DMS53 (cell line): ENCODE data around the gene KANSL1.

Experiments used
- DNase-seq: peaks from one replicate; lab custom pipeline; 2025; lab: John Stamatoyannopoulos, UW

Gene KANSL1

DNA sequence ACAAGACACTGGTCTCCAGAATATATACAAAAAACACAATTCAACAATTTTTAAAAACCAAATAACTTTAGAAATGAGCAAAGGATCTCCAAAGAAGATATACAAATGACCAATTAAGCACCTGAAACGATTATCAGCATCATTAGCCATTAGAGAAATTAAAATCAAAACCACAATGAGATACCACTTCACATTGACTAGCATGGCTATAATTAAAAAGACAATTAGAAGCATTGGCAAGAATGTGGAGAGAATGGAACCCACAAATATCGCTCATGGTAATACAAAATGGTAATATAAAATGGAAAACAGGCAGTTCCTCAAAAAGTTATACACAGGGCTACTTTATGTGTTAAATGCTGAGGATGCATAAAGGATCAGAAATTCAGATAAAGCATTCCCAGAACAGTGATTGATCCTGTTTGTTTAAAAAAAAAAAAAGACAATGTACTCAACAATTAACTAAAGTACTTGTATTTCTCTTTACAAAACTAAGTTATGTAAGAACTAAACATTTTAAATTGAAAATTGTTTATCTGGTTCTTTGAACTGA lies 52.5 kb downstream of the KANSL1 start:
- DNase-seq: no peak

DNA sequence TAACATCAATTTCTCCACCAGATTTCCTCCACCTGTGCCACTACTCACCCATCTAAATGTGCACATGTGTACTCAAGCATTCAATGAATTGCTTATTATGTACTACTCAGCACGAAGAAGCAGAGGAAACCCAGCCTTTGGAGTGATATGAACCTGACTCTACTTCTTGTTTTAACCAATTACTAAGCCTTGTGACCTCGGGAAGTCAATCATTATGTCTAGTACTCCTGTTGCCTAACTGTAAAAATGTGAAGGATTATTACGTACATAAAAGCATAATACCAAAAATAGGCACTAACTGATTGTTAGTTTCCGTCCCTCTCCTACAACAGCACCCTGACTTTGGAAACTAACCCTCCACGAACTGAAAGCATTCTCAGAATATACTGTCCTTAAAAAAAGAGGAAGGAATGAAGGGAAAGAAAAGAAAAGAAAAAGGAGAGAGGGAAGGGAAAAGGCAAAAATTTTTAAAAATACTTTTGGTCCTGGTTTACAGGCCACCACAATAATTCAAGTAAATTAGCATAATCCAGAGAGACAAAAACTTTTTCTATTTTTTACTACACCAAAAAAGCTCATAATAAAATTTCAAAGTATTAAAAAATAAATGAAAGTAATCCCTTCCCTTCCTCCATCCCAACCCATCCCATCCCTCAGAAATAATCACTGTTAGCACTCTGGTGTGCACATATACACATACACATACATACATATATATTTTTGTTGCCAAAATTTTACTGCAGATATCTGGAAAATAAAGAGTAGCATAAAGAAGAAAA lies 53.6 kb downstream of the KANSL1 start:
- no peak for DNase-seq

DNA sequence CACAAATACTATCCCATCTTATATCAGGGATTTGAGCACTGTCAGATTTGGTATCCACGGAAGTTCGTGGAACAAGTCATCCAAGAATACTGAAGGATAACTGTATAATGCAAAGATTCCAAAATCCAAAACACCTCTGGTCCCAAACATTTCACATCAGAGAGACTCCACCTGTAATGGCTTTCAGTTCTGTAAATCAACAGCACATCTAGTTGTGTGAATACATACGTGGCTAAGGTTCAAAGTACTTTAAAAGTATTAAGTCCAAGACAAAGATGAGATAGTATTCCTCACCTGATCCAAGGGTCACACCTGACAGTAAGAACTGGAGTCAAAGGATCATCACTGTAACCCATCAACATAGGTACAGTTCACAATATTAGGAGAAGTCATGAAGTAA lies 54.8 kb downstream of the KANSL1 start:
- no peak for DNase-seq

DNA sequence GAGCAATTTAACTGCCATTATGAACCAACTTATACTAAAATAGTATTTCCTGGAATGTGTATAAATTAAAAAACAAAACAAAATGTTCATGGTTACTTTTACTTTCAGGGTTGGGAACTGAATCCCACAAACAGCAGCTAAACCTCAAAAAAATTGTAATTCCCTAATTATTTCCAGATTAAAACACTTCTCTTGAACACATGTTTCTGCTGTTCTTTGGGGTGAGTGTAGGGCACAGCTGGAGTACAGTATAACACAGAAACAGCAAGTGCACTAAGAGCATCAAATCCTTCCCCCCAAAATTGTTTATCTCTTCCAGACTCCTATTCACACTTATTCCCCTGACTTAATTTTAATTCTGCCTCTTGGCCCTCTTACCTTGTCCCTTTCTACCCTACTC lies 56.4 kb downstream of the KANSL1 start:
- DNase-seq: no peak

DNA sequence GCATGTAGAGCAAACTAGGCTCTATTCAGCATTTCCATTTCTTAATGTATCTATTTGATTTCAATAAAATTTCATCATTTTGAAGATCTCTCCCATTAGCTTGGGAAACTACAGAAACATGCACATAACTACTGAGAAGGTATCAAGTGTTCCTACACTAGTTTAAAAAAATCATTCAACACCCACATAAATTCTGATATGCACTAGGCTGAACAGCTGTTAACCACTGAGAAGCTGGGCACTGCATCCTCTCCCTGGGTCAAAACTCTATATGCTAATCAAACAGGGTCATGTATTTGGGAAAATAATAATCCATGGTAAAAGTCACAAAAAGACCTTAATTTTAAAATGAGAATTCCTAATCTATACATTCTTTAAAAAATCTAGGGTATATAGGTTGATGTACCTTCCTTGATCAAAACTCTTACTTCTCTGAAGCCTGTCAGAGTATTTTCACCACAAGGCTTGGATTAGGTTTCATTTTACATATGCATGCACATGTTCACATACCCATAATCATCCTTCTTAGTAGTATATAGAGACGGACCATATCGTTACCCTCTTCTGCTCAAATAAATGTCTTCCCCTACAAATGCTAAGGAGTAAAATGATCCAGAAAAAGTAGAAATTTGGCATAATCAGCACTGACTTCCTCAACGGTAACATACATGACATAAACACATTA lies 57.2 kb downstream of the KANSL1 start:
- no peak for DNase-seq

DNA sequence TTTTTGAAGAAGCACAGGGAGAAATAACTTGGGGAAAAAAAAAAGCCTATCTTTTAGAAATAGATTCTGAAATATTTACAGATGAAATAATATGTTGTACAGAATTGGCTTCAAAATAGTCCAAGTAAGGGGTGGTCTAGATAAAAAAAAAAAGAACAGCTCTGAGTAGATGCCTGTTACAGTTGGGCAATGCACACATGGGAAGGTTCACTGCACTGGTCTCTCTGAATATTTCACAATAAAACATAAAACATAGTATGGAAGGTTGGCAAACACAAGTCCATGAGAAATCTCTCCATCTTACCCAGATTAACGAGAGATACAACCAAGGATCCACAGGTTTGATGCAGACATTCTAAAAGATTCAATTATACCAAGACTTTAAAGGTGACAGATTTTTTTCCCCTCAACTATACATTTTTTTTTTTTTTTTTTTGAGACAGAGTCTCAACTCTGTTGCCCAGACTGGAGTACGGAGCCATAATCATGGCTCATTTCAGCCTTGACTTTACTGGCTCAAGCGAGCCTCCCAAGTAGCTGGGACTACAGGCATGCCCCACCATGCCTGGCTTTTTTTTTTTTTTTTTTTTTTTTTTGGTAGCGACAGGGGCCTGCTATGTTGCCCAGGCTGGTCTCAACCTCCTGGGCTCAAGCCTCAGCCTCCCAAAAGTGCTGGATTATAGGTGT lies 58.0 kb downstream of the KANSL1 start:
- DNase-seq: no peak

DNA sequence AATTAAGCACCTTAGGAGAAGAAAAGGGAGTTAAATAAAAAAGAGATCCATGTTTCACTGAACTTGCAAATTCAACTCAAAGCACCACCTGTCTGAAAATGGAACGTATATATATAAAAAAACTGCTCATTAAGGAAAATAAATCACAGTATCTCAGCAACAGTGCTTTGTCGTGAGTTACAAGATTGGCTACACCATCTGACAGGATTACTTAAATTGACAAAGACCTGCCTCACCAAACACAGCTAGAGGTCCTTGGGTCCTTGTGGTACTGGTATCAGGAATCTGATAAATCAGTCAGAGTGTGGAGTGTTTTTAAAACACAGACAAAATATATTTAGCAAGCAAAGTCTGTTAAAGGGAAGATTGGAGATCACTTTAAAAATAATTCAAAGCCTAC lies 63.9 kb downstream of the KANSL1 start:
- no peak for DNase-seq

DNA sequence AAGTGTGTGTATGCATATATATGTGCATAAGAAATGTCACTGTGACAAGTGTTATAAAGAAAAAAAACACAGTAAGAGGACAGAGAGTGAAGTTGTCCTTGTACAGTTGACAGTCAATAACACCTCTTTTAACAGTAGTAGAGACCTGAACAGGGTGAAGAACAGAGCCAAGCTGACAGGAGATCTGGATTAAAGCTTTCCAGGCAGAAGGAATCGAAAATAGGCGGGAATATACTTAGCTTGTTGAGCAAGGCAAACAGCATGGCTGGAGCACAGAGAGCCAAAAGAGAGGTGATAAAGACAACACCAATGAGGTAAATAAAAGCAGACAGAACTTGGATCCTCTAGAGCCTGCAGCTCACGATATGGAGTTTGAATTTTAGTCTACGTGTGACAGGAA lies 64.8 kb downstream of the KANSL1 start:
- DNase-seq: no peak

DNA sequence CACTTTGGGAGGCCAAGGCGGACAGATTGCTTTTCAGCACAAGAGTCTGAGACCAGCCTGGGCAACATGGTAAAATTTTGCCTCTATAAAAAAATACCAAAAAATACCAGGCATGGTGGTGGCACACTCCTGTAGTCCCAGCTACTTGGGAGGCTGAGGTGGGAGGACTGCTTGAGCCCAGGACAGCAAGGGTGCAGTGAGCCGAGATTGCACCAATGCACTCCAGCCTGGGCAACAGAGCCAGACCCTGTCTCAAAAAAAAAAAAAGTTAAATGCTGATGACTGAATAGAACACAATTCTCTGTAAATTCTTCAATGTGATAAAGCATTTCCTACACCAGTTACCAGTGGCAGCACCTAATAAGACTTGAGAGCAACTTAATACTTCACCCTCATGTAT lies 65.7 kb downstream of the KANSL1 start:
- no peak for DNase-seq

DNA sequence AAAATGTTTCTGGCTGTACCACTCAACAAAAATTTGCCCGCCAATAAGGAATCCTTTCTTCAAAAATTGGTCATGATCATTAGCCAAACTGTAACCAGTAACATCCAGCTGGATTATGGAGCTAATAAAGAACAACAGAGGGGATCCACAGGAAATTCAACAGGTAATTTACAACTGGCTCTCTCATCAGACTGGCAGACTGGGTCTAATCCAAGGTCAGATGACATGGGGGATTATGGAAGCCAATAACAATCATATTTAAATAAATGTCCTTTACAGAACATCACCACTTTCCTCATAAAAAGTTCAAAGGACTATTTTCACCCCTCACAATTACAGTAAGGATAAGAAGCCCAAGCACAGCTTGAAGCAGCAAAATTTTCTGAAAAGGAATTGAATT lies 66.4 kb downstream of the KANSL1 start:
- no peak for DNase-seq

DNA sequence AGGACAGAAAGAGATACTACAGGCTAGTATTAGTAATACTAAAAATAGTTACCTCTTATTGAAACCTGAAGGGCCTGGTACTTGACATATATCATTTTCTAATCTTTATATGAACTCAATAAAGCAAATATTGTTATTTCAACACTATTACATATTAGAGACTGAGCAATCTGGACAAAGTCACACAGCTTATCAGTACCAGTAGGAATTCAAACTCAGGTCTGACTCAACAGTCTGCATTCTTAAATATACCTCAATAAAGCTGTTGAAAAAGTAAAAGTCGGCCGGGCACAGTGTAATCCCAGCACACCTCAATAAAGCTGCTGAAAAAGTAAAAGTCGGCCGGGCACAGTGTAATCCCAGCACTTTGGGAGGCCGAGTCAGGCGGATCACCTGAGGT lies 67.4 kb downstream of the KANSL1 start:
- no peak for DNase-seq

DNA sequence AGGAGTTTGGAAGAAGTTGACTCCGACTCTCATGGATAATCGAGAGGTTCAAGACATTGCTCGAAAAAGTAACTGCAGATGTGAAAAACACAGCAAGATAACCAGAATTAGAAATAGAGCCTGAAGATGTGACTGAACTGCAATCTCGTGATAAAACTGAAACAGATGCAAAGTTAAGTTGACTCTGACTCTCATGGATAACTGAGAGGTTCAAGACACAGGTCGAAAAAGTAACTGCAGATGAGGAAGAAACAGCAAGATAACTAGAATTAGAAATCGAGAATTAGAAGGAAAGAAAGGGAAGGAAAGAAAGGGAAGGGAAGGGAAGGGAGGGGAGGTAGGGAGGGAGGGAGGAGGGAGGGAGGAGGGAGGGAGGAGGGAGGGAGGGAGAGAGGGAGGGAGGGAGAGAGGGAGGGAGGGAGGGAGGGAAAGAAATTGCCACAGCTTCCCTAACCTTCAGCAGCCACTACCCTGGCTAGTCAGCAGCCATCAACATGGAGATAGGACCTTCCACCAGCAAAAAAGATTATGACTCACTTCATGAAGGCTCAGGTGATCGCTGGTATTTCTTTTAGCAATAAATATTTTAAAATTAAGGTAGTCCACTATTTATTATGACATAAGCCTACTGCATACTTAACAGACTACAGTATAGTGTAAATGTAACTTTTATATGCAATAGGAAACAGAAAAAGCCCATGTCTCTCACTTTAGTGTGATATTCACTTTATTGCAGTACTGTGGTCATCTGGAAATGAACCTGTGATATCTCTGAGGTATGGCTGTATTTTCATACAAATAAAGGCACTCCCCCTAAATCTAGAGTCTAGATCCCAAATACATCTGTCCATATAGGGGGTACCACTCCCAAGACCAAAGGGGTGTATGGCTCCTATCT lies 68.3 kb downstream of the KANSL1 start:
- DNase-seq: no peak

DNA sequence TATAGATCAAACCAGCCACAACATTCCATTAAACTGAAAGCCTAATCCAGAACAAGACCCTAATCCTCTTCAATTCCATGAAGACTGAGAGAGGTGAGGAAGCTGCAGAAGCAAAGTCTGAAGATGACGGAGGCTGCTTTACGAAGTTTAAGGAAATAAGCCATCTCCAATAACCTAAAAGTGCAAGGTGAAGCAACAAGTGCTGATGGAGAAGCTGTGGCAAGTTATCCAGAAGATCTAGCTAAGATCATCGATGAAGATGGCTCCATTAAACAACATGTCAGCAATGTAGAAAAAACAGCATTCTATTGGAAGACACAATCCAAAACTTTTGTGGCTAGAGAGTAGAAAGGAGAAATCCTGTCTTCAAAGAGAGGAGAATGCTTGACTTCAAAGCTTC lies 69.6 kb downstream of the KANSL1 start:
- no peak for DNase-seq

DNA sequence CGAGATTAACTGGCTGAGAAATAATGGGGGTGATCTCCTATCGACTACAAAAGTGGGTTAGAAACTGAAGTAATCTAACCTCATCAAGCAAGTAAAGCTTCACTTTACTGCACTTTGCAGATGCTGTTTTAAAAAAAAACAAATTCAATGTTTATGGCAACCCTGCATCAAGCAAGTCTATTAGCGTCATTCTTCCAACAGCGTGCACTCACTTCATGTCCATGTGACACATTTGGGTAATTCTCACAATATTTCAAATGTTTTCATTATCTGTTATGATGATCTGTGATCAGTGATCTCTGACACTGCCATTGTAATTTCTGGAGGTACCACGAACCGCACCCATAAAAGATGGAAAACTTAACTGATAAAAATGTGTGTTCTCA lies 70.8 kb downstream of the KANSL1 start:
- DNase-seq: no peak

DNA sequence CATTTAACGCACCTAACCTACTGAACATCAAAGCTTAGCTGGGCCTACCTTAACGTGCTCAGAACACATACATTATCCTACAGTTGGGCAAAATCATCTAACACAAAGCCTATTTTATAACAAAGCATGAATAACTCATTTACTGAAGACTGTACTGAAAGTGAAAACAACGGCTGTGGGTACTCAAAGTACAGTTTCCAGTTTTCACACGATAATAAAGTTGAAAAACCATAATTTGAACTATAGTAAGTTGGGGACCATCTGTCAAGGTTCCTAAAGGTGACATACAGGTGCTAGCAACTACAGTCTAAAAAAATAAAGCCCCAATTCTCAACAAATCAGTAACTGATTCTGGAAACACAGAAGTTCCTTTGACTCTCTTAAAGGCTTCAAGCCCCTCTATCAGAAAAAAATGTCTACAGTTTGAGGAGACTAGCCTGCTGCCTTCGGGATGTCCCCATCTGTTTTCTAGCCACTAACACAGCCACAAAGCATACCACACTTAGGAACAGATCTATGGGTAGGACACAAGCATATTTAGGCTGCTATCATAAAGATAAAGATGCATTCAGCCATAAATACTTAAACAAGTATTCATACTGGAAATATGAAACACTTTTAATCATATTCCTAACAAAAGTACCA lies 71.3 kb downstream of the KANSL1 start:
- DNase-seq: no peak

DNA sequence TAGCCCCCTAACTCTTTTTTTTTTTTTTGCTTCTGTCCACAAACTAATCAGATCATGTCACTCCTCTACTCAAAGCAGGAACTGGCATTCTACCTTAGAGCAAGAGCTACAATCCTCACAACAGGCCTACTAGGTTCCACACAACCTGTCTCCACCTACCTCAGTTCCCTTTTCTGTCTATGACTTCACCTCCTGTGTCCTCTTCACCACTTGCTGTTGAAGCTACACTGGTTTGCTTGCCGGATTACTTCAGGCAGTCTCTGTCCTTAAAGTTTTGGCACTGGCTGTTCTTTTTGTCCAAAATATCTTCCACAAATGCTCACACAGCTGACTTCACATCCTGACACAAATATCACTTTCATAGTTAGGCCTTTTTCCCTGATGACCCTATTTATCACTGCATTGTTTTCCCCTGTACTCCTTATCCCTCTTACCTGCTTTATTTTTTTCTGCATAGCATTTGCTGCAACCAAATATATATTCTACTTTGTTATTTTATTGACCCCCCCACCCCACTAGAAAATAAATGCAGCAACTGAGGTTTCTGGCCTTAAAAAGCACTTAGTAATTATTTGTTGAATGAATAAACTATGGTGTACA lies 72.0 kb downstream of the KANSL1 start:
- DNase-seq: no peak

DNA sequence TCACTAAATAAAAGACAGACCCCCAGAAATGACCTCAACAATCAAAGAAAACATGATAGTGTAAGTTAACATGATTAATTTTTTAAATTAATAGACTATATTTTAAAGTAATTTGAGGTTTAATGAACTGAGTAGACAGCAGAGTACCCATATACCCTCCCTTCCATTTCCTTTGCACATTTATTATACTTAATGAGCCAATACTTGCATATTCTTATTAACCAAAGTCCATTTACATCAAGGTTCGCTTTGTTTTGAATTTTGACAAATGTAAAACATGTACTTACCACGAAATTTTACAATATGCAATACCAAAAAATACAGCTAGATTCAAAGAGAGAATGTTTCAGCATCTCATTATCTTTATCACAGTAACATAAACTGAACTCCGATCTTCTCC lies 72.7 kb downstream of the KANSL1 start:
- DNase-seq: no peak

DNA sequence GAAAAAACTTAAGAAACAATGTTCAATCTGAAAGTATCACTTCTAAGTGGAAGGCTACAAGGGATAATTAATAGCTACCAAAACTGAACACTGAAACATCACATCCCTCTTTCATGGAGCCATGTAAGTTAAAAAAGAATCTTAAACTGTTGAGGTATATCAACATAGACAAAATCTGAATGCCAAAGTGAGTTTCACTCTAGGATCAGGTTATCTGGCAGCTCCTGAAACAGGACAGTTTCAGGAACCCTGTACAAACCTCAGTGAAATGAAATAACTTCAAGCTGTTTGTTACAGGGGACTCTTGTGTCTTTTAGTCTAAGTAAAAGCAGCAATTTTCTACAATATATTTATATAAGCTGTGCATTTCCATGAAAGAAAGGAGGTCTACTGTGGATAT lies 73.2 kb downstream of the KANSL1 start:
- DNase-seq: no peak

DNA sequence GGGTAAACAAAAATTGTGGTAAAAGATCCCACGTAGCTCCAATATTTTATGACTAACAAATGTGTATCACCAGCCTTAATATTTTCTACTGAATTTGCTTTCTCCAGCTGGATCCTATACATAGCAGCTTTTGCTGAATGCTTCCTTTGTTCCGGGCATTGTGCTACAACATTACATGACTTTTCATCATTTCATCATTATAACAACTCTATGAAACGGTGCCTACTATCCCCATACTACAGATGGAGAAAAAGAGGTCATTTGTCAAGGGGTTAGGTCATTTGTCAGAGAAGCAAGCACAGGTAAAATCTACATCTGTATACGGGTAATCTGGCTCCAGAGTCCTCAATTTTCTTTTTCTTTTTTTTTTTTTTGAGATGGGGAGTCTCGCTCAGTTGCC lies 74.3 kb downstream of the KANSL1 start:
- DNase-seq: no peak

DNA sequence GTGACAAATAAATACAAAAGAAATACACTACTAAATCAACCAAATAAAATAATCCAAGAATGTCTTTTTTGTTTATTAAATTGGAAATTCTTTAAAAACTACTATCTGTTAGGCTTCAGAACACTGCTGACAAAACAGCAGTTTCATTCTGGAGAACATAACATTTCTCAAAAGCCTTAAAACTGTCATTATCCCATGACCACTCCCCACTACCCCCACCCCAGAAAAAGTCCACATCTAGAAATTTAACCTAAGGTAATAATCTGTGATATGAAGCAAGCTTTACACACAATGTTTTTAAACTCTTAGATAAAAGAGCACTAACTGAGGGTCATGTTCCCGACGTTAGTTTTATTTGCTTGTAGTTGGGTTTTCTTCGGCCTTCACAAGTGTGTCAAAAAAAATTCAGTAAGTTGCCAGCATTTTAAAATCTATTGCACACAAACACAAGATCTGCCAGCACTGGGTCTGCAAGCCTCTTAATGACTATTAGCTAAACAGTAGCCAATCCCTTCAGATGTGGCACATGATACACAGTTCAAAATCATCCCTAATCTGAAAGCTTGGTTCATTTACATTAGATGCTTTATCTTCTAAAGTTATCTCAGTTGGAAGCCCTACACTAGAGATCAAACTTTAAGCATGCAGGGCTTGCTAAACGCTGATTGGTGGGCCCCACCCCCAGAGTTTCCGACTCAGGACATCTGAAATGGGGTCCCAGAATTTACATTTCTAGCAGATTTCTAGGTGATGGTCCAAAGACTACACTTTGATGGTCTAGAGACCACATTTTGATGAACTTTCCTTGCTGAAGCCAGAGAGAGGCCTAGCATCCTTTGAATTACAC lies 75.2 kb downstream of the KANSL1 start:
- DNase-seq: no peak
